NCI-H1417 (cell line): Measurements from ENCODE around the gene CDK5RAP2.
A peak's percentile ranks its signal among the peaks of the same experiment; 100 is the strongest.
"Not testable (repeated sequence)": the region's sequence is repeated elsewhere in the genome, so short reads cannot be mapped to it uniquely, and the experiment has no call there.

ENCODE experiments used
- DNase-seq, 3 experiments: peaks; one replicate each; lab custom pipeline; 2025; lab: John Stamatoyannopoulos, UW

CDK5RAP2 gene

GRCh38 chr9:120473608-120474007 lies 106.4 kb downstream of the CDK5RAP2 start:
- no peak for DNase-seq

- DNase-seq: no peak
These were observed 114.1 kb downstream of the CDK5RAP2 start for GRCh38 chr9:120465685-120466407.

GRCh38 chr9:120464887-120465421 lies 115.0 kb downstream of the CDK5RAP2 start:
- DNase-seq: no peak

- DNase-seq: no peak
These were observed 115.6 kb downstream of the CDK5RAP2 start for GRCh38 chr9:120464176-120464886.

- DNase-seq: no peak
These were observed 116.2 kb downstream of the CDK5RAP2 start for GRCh38 chr9:120463765-120464164.

GRCh38 chr9:120461677-120462076 lies 118.3 kb downstream of the CDK5RAP2 start:
- DNase-seq: not testable (repeated sequence)

GRCh38 chr9:120456218-120456617 lies 123.7 kb downstream of the CDK5RAP2 start:
- no peak for DNase-seq

GRCh38 chr9:120454467-120454866 lies 125.5 kb downstream of the CDK5RAP2 start:
- DNase-seq: no peak

GRCh38 chr9:120453792-120454191 lies 126.2 kb downstream of the CDK5RAP2 start:
- no peak for DNase-seq

GRCh38 chr9:120452631-120453030 lies 127.3 kb downstream of the CDK5RAP2 start:
- DNase-seq: no peak

- no peak for DNase-seq
These were observed 129.1 kb downstream of the CDK5RAP2 start for GRCh38 chr9:120450916-120451315.

GRCh38 chr9:120449566-120449965 lies 130.4 kb downstream of the CDK5RAP2 start:
- DNase-seq: no peak

GRCh38 chr9:120447959-120448500 lies 131.9 kb downstream of the CDK5RAP2 start:
- DNase-seq: no peak

- no peak for DNase-seq
These were observed 133.3 kb downstream of the CDK5RAP2 start for GRCh38 chr9:120446671-120447070.

- DNase-seq: no peak
These were observed 136.0 kb downstream of the CDK5RAP2 start for GRCh38 chr9:120443976-120444375.

GRCh38 chr9:120443489-120443888 lies 136.5 kb downstream of the CDK5RAP2 start:
- no peak for DNase-seq

- no peak for DNase-seq
These were observed 137.5 kb downstream of the CDK5RAP2 start for GRCh38 chr9:120442308-120442995.

- DNase-seq: no peak
These were observed 138.3 kb downstream of the CDK5RAP2 start for GRCh38 chr9:120441426-120442307.

GRCh38 chr9:120440791-120441190 lies 139.2 kb downstream of the CDK5RAP2 start:
- no peak for DNase-seq

- no peak for DNase-seq
These were observed 140.0 kb downstream of the CDK5RAP2 start for GRCh38 chr9:120439926-120440325.

GRCh38 chr9:120438836-120439546 lies 141.0 kb downstream of the CDK5RAP2 start:
- DNase-seq: peak in 2 of 3 experiments; percentile 55 to 76
